IgD-negative memory B cell (primary cell): ENCODE data around the gene MAML2. TPM values are rescaled to one million over a fixed set of nuclear protein-coding genes. Genes with fewer than 3 reads are reported as not detected.

Source experiments
- H3K27ac Mint-ChIP-seq, 3 donors: one replicate each; pipeline ENCODE4 v1.8.0; 2020 to 2022; ENCODE audit warnings: mild to moderate bottlenecking in 3 of 3, mixed read lengths in 3 of 3, moderate library complexity in 1 of 3
- H3K27me3 Mint-ChIP-seq: one replicate; pipeline ENCODE4 v1.8.0; 2021; ENCODE audit warnings: mixed read lengths
- H3K36me3 Mint-ChIP-seq: one replicate; pipeline ENCODE4 v1.8.0; 2020; ENCODE audit warnings: mild to moderate bottlenecking, mixed read lengths
- H3K4me1 Mint-ChIP-seq, 3 donors: one replicate each; pipeline ENCODE4 v1.8.0; 2020 to 2022; ENCODE audit warnings: mixed read lengths in 3 of 3, mild to moderate bottlenecking in 1 of 3
- H3K4me3 Mint-ChIP-seq, 4 donors: one replicate each; pipeline ENCODE4 v1.8.0; 2020 to 2022; ENCODE audit warnings: mild to moderate bottlenecking in 4 of 4, mixed read lengths in 4 of 4, moderate library complexity in 3 of 4
- H3K9me3 Mint-ChIP-seq, 3 donors: one replicate each; pipeline ENCODE4 v1.8.0; 2020 to 2021; ENCODE audit warnings: mixed read lengths in 3 of 3, mild to moderate bottlenecking in 1 of 3
- polyA plus RNA-seq: library from polyadenylated mRNA; unstranded; fragments of 300-500 nt; fragmentation: Illumina TruSeq; gene quantifications from one replicate; pipeline ENCODE4 v1.2.3, GENCODE V29; 2021

The MAML2 gene
- polyA plus RNA-seq, 1 donor from 2014 or later, result 9.3 TPM

GRCh38 chr11:96317571-96317970 is 25.4 kb downstream of the MAML2 start:
- Mint-ChIP-seq H3K27ac (peak overlapping the region in 2 of 3 donors; percentile 4 to 61), H3K27me3 (no peaks in the 10 kb centered on the region), H3K36me3 (peaks cover 4% of the 10 kb centered on the region), H3K4me3 (no peak overlapping the region), H3K9me3 (no peaks in the 10 kb centered on the region), H3K4me1 (peaks cover 16 to 67% (median 49%) of the 10 kb centered on the region in 3 donors)

- Mint-ChIP-seq H3K36me3 (peaks cover 4% of the 10 kb centered on the region), H3K9me3 (no peaks in the 10 kb centered on the region), H3K4me1 (peaks cover 16 to 72% (median 52%) of the 10 kb centered on the region in 3 donors), H3K4me3 (no peak overlapping the region), H3K27me3 (no peaks in the 10 kb centered on the region), H3K27ac (no peak overlapping the region)
These were observed 26.1 kb downstream of the MAML2 start for GRCh38 chr11:96316869-96317268.

- no peaks in the 10 kb centered on the region for H3K9me3 Mint-ChIP-seq
- H3K36me3 Mint-ChIP-seq, result peaks cover 4% of the 10 kb centered on the region
- no peaks in the 10 kb centered on the region for H3K27me3 Mint-ChIP-seq
- H3K4me1 Mint-ChIP-seq, result peaks cover 16 to 74% (median 52%) of the 10 kb centered on the region in 3 donors
- H3K27ac Mint-ChIP-seq, result no peak overlapping the region
- no peak overlapping the region for H3K4me3 Mint-ChIP-seq
These were observed 27.5 kb downstream of the MAML2 start for GRCh38 chr11:96315476-96315875.

- Mint-ChIP-seq H3K27ac (peak overlapping the region in 1 of 3 donors; percentile 49), H3K4me3 (peak overlapping the region in 2 of 4 donors; percentile 0), H3K36me3 (peaks cover 4% of the 10 kb centered on the region), H3K4me1 (peaks cover 15 to 66% (median 50%) of the 10 kb centered on the region in 3 donors), H3K9me3 (no peaks in the 10 kb centered on the region), H3K27me3 (no peaks in the 10 kb centered on the region)
These were observed 28.5 kb downstream of the MAML2 start for GRCh38 chr11:96314326-96315020.

- H3K27me3 Mint-ChIP-seq, result no peaks in the 10 kb centered on the region
- H3K36me3 Mint-ChIP-seq, result peaks cover 4% of the 10 kb centered on the region
- no peaks in the 10 kb centered on the region for H3K9me3 Mint-ChIP-seq
- H3K4me1 Mint-ChIP-seq, result peaks cover 21 to 68% (median 54%) of the 10 kb centered on the region in 3 donors
- no peak overlapping the region for H3K27ac Mint-ChIP-seq
- peak overlapping the region in 1 of 4 donors; percentile 69 for H3K4me3 Mint-ChIP-seq
These were observed 29.8 kb downstream of the MAML2 start for GRCh38 chr11:96313163-96313562.

- peaks cover 27 to 58% (median 56%) of the 10 kb centered on the region in 3 donors for H3K4me1 Mint-ChIP-seq
- H3K4me3 Mint-ChIP-seq, result no peak overlapping the region
- H3K9me3 Mint-ChIP-seq, result no peaks in the 10 kb centered on the region
- H3K27me3 Mint-ChIP-seq, result no peaks in the 10 kb centered on the region
- peak overlapping the region in 1 of 3 donors; percentile 74 for H3K27ac Mint-ChIP-seq
- H3K36me3 Mint-ChIP-seq, result peaks cover 2% of the 10 kb centered on the region
These were observed 31.9 kb downstream of the MAML2 start for GRCh38 chr11:96311120-96311568.

- Mint-ChIP-seq H3K27ac (no peak overlapping the region), H3K9me3 (no peaks in the 10 kb centered on the region), H3K4me1 (peaks cover 29 to 55% (median 53%) of the 10 kb centered on the region in 3 donors), H3K27me3 (no peaks in the 10 kb centered on the region), H3K36me3 (peaks cover under 1% of the 10 kb centered on the region), H3K4me3 (no peak overlapping the region)
These were observed 32.8 kb downstream of the MAML2 start for GRCh38 chr11:96310236-96310635.

GRCh38 chr11:96309643-96310017 is 33.4 kb downstream of the MAML2 start:
- H3K27me3 Mint-ChIP-seq, result no peaks in the 10 kb centered on the region
- no peak overlapping the region for H3K4me3 Mint-ChIP-seq
- no peaks in the 10 kb centered on the region for H3K36me3 Mint-ChIP-seq
- peaks cover 27 to 52% (median 49%) of the 10 kb centered on the region in 3 donors for H3K4me1 Mint-ChIP-seq
- no peak overlapping the region for H3K27ac Mint-ChIP-seq
- H3K9me3 Mint-ChIP-seq, result no peaks in the 10 kb centered on the region

GRCh38 chr11:96309016-96309642 is 33.9 kb downstream of the MAML2 start:
- Mint-ChIP-seq H3K9me3 (no peaks in the 10 kb centered on the region), H3K27me3 (no peaks in the 10 kb centered on the region)

GRCh38 chr11:96307776-96308140 is 35.2 kb downstream of the MAML2 start:
- H3K27me3 Mint-ChIP-seq, result no peaks in the 10 kb centered on the region
- no peak overlapping the region for H3K4me3 Mint-ChIP-seq
- H3K4me1 Mint-ChIP-seq, result peaks cover 18 to 50% (median 49%) of the 10 kb centered on the region in 3 donors
- no peak overlapping the region for H3K27ac Mint-ChIP-seq
- H3K9me3 Mint-ChIP-seq, result no peaks in the 10 kb centered on the region
- peaks cover 1% of the 10 kb centered on the region for H3K36me3 Mint-ChIP-seq

More at GRCh38 chr11:96309016-96309642, 33.9 kb downstream of the MAML2 start:
- Mint-ChIP-seq H3K36me3 (no peaks in the 10 kb centered on the region), H3K4me3 (peak overlapping the region in 1 of 4 donors; percentile 32), H3K4me1 (peaks cover 22 to 49% (median 47%) of the 10 kb centered on the region in 3 donors), H3K27ac (no peak overlapping the region)

GRCh38 chr11:96306933-96307775 is 35.8 kb downstream of the MAML2 start:
- Mint-ChIP-seq H3K4me3 (peak overlapping the region in 2 of 4 donors; percentile 10 to 12), H3K27me3 (no peaks in the 10 kb centered on the region), H3K4me1 (peaks cover 24 to 50% (median 49%) of the 10 kb centered on the region in 3 donors), H3K9me3 (no peaks in the 10 kb centered on the region), H3K36me3 (peaks cover 1% of the 10 kb centered on the region), H3K27ac (no peak overlapping the region)

GRCh38 chr11:96306600-96306932 is 36.4 kb downstream of the MAML2 start:
- H3K36me3 Mint-ChIP-seq, result peaks cover 1% of the 10 kb centered on the region
- no peaks in the 10 kb centered on the region for H3K9me3 Mint-ChIP-seq

GRCh38 chr11:96306071-96306470 is 36.9 kb downstream of the MAML2 start:
- no peaks in the 10 kb centered on the region for H3K9me3 Mint-ChIP-seq
- H3K36me3 Mint-ChIP-seq, result peaks cover 1% of the 10 kb centered on the region
- H3K4me1 Mint-ChIP-seq, result peaks cover 25 to 49% (median 45%) of the 10 kb centered on the region in 3 donors
- H3K4me3 Mint-ChIP-seq, result no peak overlapping the region
- H3K27me3 Mint-ChIP-seq, result no peaks in the 10 kb centered on the region
- H3K27ac Mint-ChIP-seq, result no peak overlapping the region

More at GRCh38 chr11:96306600-96306932, 36.4 kb downstream of the MAML2 start:
- Mint-ChIP-seq H3K27me3 (no peaks in the 10 kb centered on the region), H3K4me1 (peaks cover 25 to 52% (median 49%) of the 10 kb centered on the region in 3 donors), H3K4me3 (peak overlapping the region in 1 of 4 donors; percentile 10), H3K27ac (no peak overlapping the region)

- H3K27ac Mint-ChIP-seq, result peak overlapping the region in 1 of 3 donors; percentile 54
- H3K9me3 Mint-ChIP-seq, result peaks cover 0 to 1% (median 0%) of the 10 kb centered on the region in 3 donors
These were observed 39.0 kb downstream of the MAML2 start for GRCh38 chr11:96303980-96304379.

GRCh38 chr11:96303064-96303463 is 39.9 kb downstream of the MAML2 start:
- Mint-ChIP-seq H3K27me3 (no peaks in the 10 kb centered on the region), H3K4me3 (no peak overlapping the region), H3K36me3 (peaks cover 1% of the 10 kb centered on the region), H3K9me3 (peaks cover 0 to 1% (median 0%) of the 10 kb centered on the region in 3 donors), H3K27ac (peak overlapping the region in 1 of 3 donors; percentile 54), H3K4me1 (peaks cover 26 to 52% (median 48%) of the 10 kb centered on the region in 3 donors)

More at GRCh38 chr11:96303980-96304379, 39.0 kb downstream of the MAML2 start:
- peaks cover 1% of the 10 kb centered on the region for H3K36me3 Mint-ChIP-seq
- H3K4me1 Mint-ChIP-seq, result peaks cover 31 to 52% (median 47%) of the 10 kb centered on the region in 3 donors
- H3K4me3 Mint-ChIP-seq, result no peak overlapping the region
- H3K27me3 Mint-ChIP-seq, result no peaks in the 10 kb centered on the region
